Jurkat, Clone E6-1 (cell line): ENCODE data around the gene PCDHGC5.

ENCODE experiments used
- DNase-seq: peaks from one replicate; pipeline ENCODE4 v3.0.0-alpha.2; 2011; ENCODE audit warnings: low read depth, low spot score
- H3K4me3 ChIP-seq: 2 replicates; pipeline ENCODE4 v1.5.1; 2011; ENCODE audit warnings: mild to moderate bottlenecking, low read length, control low read depth, moderate library complexity

The PCDHGC5 gene

DNA sequence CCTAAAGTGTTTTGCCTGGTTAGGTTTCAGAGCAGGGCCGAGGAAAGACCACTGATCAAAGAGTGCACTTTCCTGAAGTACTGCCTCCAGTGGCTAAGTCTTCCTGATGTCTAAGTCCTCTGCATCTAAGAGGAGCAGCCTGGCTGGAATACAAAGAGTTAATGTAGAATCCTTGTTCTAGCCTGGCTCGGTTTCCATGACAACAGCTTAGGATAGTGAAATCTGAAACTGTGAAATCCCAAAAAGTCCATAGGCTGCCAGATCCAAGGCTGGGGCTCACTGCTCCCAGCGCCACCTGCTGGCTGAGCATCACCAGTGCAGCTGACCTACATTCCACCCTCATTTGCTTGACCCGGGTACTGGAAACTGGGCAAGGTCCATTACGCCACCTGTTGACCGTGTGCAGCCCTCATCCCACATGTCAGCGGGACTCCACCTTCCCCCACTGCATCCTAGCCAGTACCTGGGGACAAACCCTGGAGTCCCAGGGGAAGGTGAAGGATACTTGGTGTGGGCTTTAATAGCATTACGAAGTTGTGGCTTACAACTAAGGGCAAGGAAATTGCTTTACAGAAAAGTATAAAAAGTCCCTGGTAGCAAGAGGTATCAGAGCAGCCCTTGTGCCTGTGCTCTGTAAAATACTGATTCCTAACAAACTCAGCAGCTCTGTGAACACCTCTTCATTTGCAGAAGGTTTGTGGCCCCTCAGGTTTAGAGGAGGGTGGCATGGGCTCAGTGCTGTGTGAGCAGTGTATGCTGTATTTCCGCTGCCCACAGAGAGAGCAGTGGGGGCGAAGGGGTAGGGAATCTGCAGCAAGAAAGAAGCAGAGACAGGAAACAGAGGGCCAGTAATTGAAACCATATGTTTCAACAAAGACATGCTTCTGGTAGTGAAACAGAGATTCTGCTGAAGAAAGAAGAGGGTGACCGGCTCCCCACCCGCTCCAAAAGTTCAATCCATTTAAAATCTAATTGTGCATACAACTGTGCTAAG lies 36.0 kb downstream of the PCDHGC5 start:
- peak; percentile 12 for DNase-seq
- H3K4me3 ChIP-seq = no peak overlapping the region

DNA sequence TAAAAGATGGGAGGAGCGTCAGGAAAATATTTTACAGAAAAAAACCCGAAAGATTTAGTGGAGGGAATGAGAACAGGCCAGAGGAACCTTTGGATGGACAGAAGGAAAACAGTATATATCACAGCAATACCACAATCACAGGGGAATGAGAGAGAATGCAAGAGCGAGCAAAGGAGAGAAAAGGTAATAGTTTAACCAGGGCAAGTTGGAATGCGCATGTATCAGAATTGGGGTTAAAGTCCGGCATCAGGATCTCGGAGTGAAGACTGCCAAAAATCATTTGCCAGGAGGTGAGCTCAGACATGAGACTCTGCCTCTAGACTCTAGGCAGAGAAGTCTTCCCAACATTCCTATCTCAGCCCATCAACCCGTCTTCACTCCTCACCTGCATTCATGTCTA lies 36.8 kb downstream of the PCDHGC5 start:
- no peak overlapping the region for H3K4me3 ChIP-seq
- DNase-seq = no peak

DNA sequence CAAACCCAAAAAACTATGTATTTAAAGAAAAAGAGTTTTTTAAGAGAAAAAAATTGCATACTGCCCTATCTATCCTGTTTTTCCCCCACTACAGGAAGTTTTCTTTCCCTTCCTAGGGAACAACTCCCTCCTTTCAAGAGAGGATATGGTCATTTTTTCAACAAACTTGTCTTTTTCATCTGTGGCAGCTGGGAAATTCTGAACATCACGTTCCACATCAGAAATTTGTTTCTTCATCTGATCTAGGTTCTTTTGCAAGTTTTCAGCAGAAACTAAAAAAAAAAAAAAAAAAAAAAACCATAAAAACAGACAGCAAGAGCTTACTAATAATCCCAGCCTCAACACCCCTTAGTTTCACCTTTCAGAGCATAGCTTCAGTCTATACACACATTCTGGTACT lies 38.5 kb downstream of the PCDHGC5 start:
- no peak for DNase-seq

DNA sequence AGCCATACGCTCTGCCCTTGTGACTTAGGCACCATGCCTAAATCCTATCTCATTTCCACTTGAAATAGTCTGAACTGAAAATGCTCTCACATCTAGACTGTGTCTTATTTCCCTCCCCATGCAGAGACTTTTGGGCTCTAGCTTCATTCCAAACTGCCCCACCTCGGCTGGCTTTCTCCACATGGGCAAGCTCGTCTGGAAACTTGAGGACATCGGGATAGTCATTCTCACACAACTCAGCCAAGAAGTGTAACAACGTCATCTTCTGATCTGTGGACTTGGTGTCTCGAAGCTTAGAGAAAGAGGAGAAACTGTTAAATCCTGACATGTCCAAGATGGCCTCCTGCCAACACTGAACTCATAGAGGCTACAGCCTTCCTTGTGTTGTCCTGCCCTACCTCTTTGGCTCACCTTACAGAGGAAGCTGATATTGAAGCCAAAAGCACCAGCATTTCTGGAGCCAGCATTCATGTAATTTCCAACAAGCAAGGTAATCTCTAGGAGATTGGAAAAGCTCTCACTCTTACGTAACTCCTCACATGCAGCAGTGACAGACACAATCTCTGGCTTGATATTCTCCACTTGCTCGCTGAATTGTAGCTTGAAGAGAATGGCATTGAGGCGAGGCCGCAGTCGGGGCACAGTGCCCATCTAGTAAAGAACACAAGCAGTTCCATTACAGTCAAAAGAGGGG lies 39.6 kb downstream of the PCDHGC5 start:
- no peak overlapping the region for H3K4me3 ChIP-seq
- no peak for DNase-seq

More for the DNA sequence above, 38.5 kb downstream of the PCDHGC5 start:
- H3K4me3 ChIP-seq = no peak overlapping the region

DNA sequence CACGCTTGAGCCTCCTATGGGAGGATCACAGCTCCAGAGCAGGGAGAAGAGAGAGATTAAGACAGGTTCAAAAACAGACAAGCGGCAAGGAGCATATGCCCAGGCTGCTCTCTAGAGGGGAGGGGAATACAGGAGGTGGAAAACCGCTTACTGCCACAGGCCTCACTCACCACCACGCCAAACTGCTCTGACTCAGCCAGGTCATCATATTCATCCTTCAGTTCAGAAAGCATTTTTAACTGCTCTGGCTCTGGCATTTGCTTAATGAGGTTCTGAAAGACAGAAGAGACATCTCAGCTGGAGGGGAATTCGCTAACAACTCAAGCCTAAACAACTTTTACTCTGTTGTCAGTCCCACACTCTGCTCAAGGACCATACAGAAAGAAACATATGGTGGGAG lies 40.1 kb downstream of the PCDHGC5 start:
- no peak overlapping the region for H3K4me3 ChIP-seq
- no peak for DNase-seq

DNA sequence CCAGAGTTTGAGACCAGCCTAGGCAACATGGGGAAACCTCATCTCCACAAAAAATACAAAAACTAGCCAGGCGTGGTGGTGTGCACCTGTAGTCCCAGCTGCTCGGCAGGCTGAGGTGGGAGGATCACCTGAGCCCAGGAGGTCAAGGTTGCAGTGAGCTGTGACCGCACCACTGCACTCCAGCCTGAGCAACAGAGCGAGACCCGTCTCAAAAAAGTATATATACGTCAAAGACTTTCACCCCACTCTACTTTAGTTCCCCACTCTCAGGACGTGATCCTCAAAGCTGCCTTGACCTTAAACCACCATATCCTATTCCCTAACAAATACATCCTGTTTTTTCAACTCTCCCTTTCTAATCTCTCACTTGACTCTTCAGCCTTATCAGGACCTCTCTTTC lies 41.0 kb downstream of the PCDHGC5 start:
- no peak for DNase-seq
- no peak overlapping the region for H3K4me3 ChIP-seq

DNA sequence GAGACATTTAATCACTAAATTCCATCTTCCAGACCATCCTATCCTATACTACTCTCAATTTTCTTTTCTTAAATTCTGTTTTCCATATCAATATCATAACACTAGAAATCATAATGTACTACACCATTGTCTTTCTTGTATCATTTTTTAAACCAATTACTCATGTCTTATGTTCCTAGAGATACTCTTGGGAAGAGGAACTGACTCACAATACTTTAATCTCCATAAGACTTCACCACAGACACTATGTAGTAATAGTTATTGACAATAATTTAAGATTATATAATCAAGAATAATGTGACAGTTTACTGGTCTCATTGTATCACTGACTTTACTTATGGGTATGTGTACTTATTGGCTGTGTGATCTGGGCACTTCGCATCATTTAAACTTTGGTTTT lies 43.8 kb downstream of the PCDHGC5 start:
- DNase-seq = no peak
- no peak overlapping the region for H3K4me3 ChIP-seq

DNA sequence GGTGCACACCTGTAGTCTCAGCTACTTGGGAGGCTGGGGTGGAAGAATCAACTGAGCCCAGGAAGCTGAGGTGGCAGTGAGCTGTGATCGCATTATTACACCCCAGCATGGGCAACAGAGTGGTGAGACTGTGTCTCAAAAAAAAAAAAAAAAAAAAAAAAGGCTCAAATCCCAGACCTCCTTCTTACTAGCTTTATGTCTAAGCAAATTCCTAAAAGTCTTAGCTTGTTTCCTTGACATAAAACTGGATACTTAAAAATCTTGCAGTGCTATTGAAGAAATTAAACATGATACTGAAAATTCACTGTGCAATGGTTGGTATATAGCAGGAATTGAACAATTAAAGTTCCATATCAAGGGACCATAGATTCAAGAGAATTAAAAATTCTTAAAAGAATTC lies 45.0 kb downstream of the PCDHGC5 start:
- DNase-seq = no peak
- H3K4me3 ChIP-seq = no peak overlapping the region

DNA sequence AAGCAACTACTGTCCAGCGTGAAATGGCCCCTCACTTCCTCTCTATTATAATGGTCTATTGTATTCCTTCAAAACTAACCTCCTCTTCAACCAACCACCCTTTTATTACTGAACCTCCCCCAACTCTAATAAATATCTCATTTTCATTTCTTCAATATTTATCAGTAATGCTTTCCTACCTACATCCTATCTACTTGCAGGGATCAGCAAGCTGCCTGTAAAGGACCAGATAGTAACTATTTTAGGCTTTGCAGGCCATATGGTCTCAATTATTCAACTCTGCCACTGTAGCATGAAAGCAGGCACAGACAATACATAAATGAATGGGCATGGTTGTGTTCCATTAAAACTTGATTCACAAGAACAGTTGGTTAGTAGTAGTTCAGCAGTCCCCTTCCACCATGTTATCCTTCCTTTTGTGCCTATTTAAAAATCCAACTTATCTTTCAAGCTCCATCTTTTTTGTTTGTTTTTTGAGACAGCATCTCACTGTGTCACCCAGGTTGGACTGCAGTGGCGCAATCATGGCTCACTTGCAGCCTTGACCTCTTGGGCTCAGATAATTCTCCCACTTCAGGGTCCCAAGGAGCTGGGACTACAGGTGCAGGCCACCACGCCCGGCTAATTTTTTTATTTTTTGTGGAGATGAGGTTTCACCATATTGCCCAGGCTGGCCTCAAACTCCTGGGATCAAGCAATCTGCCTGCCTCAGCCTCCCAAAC lies 45.8 kb downstream of the PCDHGC5 start:
- H3K4me3 ChIP-seq = no peak overlapping the region
- DNase-seq = no peak
